H9 (cell line): ENCODE measurements around the gene COMT. TPM values are rescaled to one million over a fixed set of nuclear protein-coding genes. Genes with fewer than 3 reads are reported as not detected.

Experiments
- DNase-seq: peaks from one replicate; pipeline ENCODE4 v3.0.0-alpha.2; 2017
- H2AFZ ChIP-seq: one replicate; pipeline ENCODE4 v1.6.1; 2013; ENCODE audit warnings: mild to moderate bottlenecking, low read length, control low read depth, moderate library complexity
- H2AK5ac ChIP-seq: 2 replicates; pipeline ENCODE4 v1.6.1; 2013; ENCODE audit warnings: low read length, control low read depth, mixed read lengths; ENCODE audit not compliant: insufficient read length
- H2BK120ac ChIP-seq: one replicate; pipeline ENCODE4 v1.6.1; 2013; ENCODE audit warnings: low read depth, mild to moderate bottlenecking, low read length, control low read depth, inconsistent platforms; ENCODE audit not compliant: poor library complexity, severe bottlenecking
- H2BK12ac ChIP-seq: 2 replicates; pipeline ENCODE4 v1.6.1; 2013; ENCODE audit warnings: low read length, control low read depth, mixed read lengths, low read depth; ENCODE audit not compliant: insufficient read length
- H2BK15ac ChIP-seq: 2 replicates; pipeline ENCODE4 v1.6.1; 2013; ENCODE audit warnings: low read depth, low read length, control low read depth
- H2BK20ac ChIP-seq: one replicate; pipeline ENCODE4 v1.6.1; 2013; ENCODE audit warnings: low read depth, mild to moderate bottlenecking, low read length, control low read depth, inconsistent platforms; ENCODE audit not compliant: poor library complexity, severe bottlenecking
- H2BK5ac ChIP-seq: 2 replicates; pipeline ENCODE4 v1.6.1; 2013; ENCODE audit warnings: low read length, control low read depth, mixed read lengths; ENCODE audit not compliant: insufficient read length
- H3K14ac ChIP-seq: 2 replicates; pipeline ENCODE4 v1.6.1; 2013; ENCODE audit warnings: low read length, control low read depth; ENCODE audit not compliant: insufficient read depth
- H3K18ac ChIP-seq: 2 replicates; pipeline ENCODE4 v1.6.1; 2013; ENCODE audit warnings: low read depth, mild to moderate bottlenecking, mixed read lengths, low read length, control low read depth; ENCODE audit not compliant: insufficient read length
- H3K23ac ChIP-seq: 2 replicates; pipeline ENCODE4 v1.6.1; 2013; ENCODE audit warnings: low read length, control low read depth, mixed read lengths, low read depth; ENCODE audit not compliant: insufficient read length
- H3K23me2 ChIP-seq: 2 replicates; pipeline ENCODE4 v1.6.1; 2013; ENCODE audit warnings: low read depth, mild to moderate bottlenecking, mixed read lengths, low read length, control low read depth; ENCODE audit not compliant: insufficient read length, poor library complexity, severe bottlenecking
- H3K27ac ChIP-seq: 2 replicates; pipeline ENCODE4 v1.5.1; 2013; ENCODE audit warnings: low read length, control low read depth, mixed read lengths, low read depth; ENCODE audit not compliant: insufficient read length
- H3K27me3 ChIP-seq: 2 replicates; pipeline ENCODE4 v1.6.1; 2013; ENCODE audit warnings: low read length, control low read depth, inconsistent platforms; ENCODE audit not compliant: insufficient read depth
- H3K4ac ChIP-seq: 2 replicates; pipeline ENCODE4 v1.6.1; 2013; ENCODE audit warnings: low read depth, mild to moderate bottlenecking, control low read depth, inconsistent platforms, low read length, moderate library complexity
- H3K4me1 ChIP-seq: 2 replicates; pipeline ENCODE4 v1.6.1; 2013; ENCODE audit warnings: low read length, control low read depth, inconsistent platforms; ENCODE audit not compliant: insufficient read depth
- H3K4me2 ChIP-seq: 2 replicates; pipeline ENCODE4 v1.6.1; 2013; ENCODE audit warnings: low read length, control low read depth, mixed read lengths; ENCODE audit not compliant: insufficient read length, insufficient read depth
- H3K56ac ChIP-seq: 2 replicates; pipeline ENCODE4 v1.6.1; 2013; ENCODE audit warnings: low read depth, mild to moderate bottlenecking, mixed read lengths, low read length, control low read depth; ENCODE audit not compliant: insufficient read length
- H3K79me1 ChIP-seq: 2 replicates; pipeline ENCODE4 v1.6.1; 2013; ENCODE audit warnings: low read depth, mild to moderate bottlenecking, moderate library complexity, low read length, control low read depth, inconsistent platforms; ENCODE audit not compliant: insufficient read depth, poor library complexity, severe bottlenecking
- H3K79me2 ChIP-seq: 2 replicates; pipeline ENCODE4 v1.6.1; 2013; ENCODE audit warnings: low read length, control low read depth, inconsistent platforms; ENCODE audit not compliant: insufficient read depth
- H3K9ac ChIP-seq: 2 replicates; pipeline ENCODE4 v1.6.1; 2013; ENCODE audit warnings: low read length, control low read depth, mixed read lengths; ENCODE audit not compliant: insufficient read length; ENCODE audit errors: extremely low read depth
- H3K9me3 ChIP-seq: one replicate; pipeline ENCODE4 v1.6.1; 2013; ENCODE audit warnings: low read depth, low read length, inconsistent platforms; ENCODE audit not compliant: control insufficient read depth
- H3T11ph ChIP-seq: one replicate; pipeline ENCODE4 v1.6.1; 2013; ENCODE audit warnings: mild to moderate bottlenecking, low read length, control low read depth, inconsistent platforms
- H4K20me1 ChIP-seq: one replicate; pipeline ENCODE4 v1.6.1; 2013; ENCODE audit not compliant: control insufficient read depth, insufficient read length, insufficient read depth
- H4K5ac ChIP-seq: 2 replicates; pipeline ENCODE4 v1.6.1; 2013; ENCODE audit warnings: low read depth, mild to moderate bottlenecking, mixed read lengths, low read length, control low read depth; ENCODE audit not compliant: insufficient read length
- H4K8ac ChIP-seq: replicated peaks from 2 replicates; pipeline ENCODE4 v1.6.1; 2013; ENCODE audit warnings: low read length, control low read depth, mixed read lengths, low read depth; ENCODE audit not compliant: insufficient read length
- H4K91ac ChIP-seq: 2 replicates; pipeline ENCODE4 v1.6.1; 2013; ENCODE audit warnings: low read depth, mild to moderate bottlenecking, moderate library complexity, mixed read lengths, low read length, control low read depth; ENCODE audit not compliant: insufficient read length
- H3K27ac Mint-ChIP-seq, 3 experiments: 2 replicates in 2 of 3; 3 replicates in 1 of 3; pipeline ENCODE4 v1.8.0; 2020 to 2021; ENCODE audit warnings: mixed read lengths in 3 of 3, mild to moderate bottlenecking in 1 of 3, moderate library complexity in 1 of 3
- H3K27me3 Mint-ChIP-seq: 2 replicates; pipeline ENCODE4 v1.8.0; 2021; ENCODE audit warnings: low read depth, mild to moderate bottlenecking, moderate library complexity, mixed read lengths
- H3K36me3 Mint-ChIP-seq, 3 experiments: 2 replicates in 2 of 3; 3 replicates in 1 of 3; pipeline ENCODE4 v1.8.0; 2020 to 2021; ENCODE audit warnings: low read depth in 3 of 3, mixed read lengths in 3 of 3; ENCODE audit not compliant: insufficient read depth in 1 of 3
- H3K4me1 Mint-ChIP-seq, 2 experiments: 2 replicates each; pipeline ENCODE4 v1.8.0; 2020; ENCODE audit warnings: mixed read lengths in 2 of 2
- H3K4me3 Mint-ChIP-seq, 2 experiments: 2 replicates in 1 of 2; 3 replicates in 1 of 2; pipeline ENCODE4 v1.8.0; 2020 to 2021; ENCODE audit warnings: mild to moderate bottlenecking in 2 of 2, mixed read lengths in 2 of 2, moderate library complexity in 1 of 2
- H3K9me3 Mint-ChIP-seq, 2 experiments: 2 replicates in 1 of 2; 3 replicates in 1 of 2; pipeline ENCODE4 v1.8.0; 2020; ENCODE audit warnings: mild to moderate bottlenecking in 2 of 2, mixed read lengths in 2 of 2, moderate library complexity in 1 of 2
- CTCF ChIP-seq: fragments of 200-600 bp; sonication (generic); conservative IDR thresholded peaks from 3 replicates; pipeline ENCODE4 v1.8.0; 2021; ENCODE audit warnings: antibody characterized with exemption, mild to moderate bottlenecking
- WGBS: extraction: QIAGEN DNeasy Blood & Tissue Kit; methylation state at CpG from one replicate; pipeline ENCODE4 v1.1.7; 2013; ENCODE audit warnings: missing lambda C conversion rate, low lambda C conversion rate, mixed read lengths; ENCODE audit not compliant: insufficient read length; ENCODE audit errors: extremely low coverage; 5-methylcytosine and 5-hydroxymethylcytosine counted together
- total RNA-seq: library from RNA; stranded (reverse); gene quantifications from 2 replicates; pipeline ENCODE4 v1.2.1, GENCODE V29; 2021

Gene COMT
- total RNA-seq, 1 experiment from 2014 or later = 42.2 TPM

GRCh38 chr22:19974935-19975706 is 33.5 kb downstream of the COMT start:
- Mint-ChIP-seq H3K4me1 (peaks cover 11 to 18% of the 10 kb centered on the region in 2 experiments), H3K36me3 (peaks cover 12 to 45% (median 36%) of the 10 kb centered on the region in 3 experiments), H3K27ac (peak overlapping the region; percentile 77 to 89 (median 86)), H3K27me3 (no peaks in the 10 kb centered on the region), H3K9me3 (no peaks in the 10 kb centered on the region; a peak in 1 of 5 replicates), H3K4me3 (peak overlapping the region in 1 of 2 experiments; percentile 5; a peak in 2 of 5 replicates)
- no peak overlapping the region for H3K9ac ChIP-seq
- no peak overlapping the region for H3K23ac ChIP-seq
- H3K18ac ChIP-seq = peak overlapping the region; percentile 52
- peak overlapping the region; percentile 55 for H3K14ac ChIP-seq
- no peak overlapping the region for H2AFZ ChIP-seq
- no peaks in the 10 kb centered on the region for H3K79me1 ChIP-seq
- no peak overlapping the region for H2BK12ac ChIP-seq
- H2BK120ac ChIP-seq = no peak overlapping the region
- no peaks in the 10 kb centered on the region for H3K79me2 ChIP-seq
- no peak overlapping the region for H2BK15ac ChIP-seq
- H2BK5ac ChIP-seq = no peak overlapping the region
- peak; percentile 46 for DNase-seq
- H4K91ac ChIP-seq = no peak overlapping the region
- H2BK20ac ChIP-seq = no peak overlapping the region
- H3T11ph ChIP-seq = no peak overlapping the region
- H3K4me1 ChIP-seq = no peaks in the 10 kb centered on the region; the same call in 1 of the 2 replicates
- H3K23me2 ChIP-seq = no peaks in the 10 kb centered on the region
- WGBS = no CpG with 5 or more reads among the region's 13 CpGs
- H2AK5ac ChIP-seq = no peak overlapping the region
- TF ChIP-seq CTCF = no peak
- H4K5ac ChIP-seq = no peak overlapping the region
- no peak overlapping the region for H3K56ac ChIP-seq
- H3K27ac ChIP-seq = no peak overlapping the region
- no peak overlapping the region for H3K4ac ChIP-seq
- H3K9me3 ChIP-seq = no peaks in the 10 kb centered on the region
- no peak overlapping the region for H4K8ac ChIP-seq
- no peak overlapping the region for H3K4me2 ChIP-seq
- no peaks in the 10 kb centered on the region for H3K27me3 ChIP-seq
- no peaks in the 10 kb centered on the region for H4K20me1 ChIP-seq
